ENCODE data around the gene USH1C.

Gene USH1C

DNA sequence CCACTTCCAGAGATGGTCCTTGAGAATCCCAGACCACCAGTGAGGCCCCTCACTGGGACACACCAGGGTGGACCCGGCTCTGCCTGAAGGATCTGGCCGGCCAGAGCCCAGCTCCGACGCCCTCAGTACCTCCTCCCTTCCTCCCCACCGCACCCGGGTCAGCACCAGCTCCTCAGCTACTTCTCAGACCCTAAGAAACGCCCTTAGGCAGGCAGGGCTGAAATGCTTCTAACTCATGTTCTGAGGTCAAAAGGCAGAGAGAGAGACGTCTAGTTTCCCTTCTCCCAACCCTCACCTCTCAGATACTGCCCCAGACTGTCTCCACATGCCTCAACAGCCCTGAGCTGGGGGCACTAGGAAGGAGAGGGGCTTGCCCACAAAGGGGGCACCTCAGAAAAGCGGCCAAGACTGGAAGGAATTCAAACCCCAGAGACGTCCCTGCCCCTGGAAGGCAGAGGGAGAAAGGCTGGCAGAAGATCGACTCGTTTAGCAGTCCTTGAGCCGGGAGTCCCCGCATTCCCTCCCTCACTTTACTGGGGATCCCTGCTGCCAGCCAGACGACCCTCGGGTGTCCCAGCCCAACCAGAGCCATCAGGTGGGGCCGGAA is 539 bp downstream of the USH1C start:
- no peak for DNase-seq

DNA sequence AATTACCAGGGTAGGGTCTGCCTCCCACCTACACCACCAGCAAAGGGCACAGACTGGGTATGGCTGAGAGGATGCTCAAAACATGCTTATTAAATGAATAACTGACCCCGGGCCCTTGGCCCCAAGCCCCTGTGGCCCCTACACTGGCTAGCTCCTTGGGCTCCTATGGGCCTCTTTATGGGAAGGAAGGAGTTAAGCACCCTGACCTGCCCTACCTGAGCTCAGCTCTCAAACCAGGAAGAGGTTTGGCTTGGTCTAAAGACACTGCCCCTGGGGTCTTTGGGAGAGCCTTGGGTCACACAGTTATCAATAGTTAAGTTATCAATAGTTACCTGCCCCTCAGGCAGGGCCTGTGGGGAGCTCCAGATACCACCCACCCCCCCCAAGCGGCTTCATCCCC is 1.2 kb downstream of the USH1C start:
- DNase-seq: no peak

DNA sequence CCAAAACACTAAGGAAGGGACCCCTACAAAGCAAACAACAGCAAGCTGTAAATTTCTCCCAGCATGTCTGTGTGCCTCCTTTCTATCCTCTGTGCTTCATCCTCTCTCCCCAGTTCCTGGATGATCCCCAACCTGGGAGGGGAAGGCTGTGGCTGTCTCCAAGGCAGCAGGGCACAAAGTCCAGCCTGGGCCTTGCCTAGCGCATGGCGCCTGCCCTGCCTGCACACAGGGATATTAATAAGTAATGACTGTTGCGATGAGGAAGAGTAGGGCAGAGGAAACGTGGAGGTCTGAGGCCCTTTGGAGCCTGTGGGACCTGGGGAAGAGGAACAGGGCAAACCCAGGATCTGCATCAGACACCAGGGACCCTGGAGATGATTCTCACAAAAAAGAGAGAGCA is 2.0 kb downstream of the USH1C start:
- DNase-seq: no peak

DNA sequence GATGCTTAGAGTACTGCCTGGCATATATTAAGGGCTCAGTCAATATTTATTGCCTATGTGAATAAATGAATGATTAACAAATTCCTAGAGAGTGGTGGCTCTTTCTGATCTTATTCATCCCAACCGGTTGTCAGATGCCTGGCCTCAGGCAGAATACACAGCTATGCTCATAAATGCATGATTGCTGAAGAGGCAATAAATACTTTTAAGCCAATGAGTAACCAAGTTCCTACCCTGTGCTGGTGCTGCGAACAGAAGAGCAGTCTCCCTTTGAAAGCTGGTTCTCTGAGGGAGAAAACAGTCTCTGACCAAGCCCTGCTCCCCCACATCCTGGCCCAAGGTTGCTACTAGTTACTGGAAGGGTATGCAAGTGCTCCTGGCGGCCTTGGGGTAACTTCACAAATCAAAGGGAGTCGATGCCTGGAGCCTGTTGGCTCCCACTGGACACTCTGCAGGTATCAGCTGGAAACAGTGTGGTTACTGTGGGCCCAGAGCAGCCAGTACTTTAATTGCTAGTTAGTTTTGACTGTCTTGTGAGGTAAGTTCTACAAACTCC is 2.8 kb downstream of the USH1C start:
- DNase-seq: no peak

DNA sequence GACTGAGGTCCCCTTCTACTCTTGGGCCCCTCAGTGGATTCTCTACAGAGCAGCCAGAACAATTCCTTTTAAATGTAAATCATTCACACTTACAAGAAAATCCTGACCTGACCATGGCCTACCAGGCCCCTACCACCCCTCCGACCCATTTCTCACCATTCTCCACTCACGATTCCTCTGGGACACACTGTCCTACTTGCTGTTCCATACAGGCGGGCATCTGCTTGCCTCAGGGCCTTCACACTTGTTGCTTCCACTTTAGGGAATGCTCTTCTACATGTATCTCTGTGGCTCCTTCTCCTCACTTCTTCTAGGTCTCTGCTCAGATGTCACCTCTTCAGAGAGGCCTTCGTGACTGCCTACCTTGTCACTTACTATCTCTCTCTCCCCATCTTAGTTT is 3.4 kb downstream of the USH1C start:
- DNase-seq: no peak

DNA sequence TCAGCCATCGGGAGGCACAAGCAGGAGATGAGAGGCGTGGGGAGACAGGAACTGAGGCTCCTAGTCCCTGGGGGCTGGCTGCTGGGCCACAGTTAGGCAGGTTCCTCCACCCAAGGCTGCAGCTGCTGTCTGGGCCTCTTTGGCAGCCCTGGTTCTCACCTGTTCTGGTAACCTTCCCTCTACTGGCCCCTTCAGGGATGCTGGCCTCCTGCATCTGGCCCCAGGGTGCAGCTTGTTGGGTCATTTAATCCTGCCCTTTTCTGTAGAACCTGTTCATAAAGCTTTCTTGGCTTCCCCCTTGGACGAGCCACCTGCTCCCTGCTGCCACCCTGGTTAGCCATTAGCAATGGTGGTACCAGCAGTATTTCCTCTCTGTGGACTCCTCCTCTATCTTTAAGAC is 5.5 kb downstream of the USH1C start:
- DNase-seq: no peak

DNA sequence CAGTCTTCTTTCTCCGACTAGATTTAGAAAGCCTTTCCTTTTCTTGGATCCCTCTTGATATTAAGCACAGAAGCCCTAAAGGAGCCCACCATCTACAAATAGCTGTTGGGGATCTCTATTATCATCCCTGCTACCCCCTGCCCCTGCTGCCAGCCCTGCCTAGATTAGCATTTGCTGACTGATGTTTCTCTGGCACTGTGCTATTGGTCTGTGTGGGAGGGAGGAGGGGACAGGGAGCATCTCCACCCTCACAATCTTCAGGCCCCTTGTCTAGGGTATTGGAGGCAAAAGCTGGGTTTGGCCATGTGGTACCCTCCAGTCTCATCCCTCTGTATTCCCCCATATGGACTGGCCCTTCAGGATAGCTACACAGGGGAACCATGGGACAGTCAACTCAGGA is 6.2 kb downstream of the USH1C start:
- DNase-seq: no peak

DNA sequence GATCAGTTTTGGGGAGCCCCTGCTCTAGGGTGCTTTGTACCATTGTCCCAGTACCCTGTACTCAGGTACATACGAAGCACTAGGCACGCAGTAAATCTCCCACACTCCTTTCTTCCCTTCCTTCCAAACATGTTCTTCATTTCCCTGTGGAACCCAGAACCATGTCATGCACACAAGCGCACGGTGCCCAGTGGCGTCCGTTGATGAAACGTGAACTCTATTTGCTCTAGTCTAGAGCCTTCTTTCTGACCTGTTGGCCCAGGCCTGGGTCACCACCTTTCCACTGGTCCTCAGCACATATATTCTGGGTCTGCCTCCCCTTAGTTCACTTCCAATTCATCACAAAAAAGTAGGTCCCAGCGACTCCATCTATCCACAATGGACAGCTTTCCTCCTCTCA is 7.0 kb downstream of the USH1C start:
- DNase-seq: no peak

DNA sequence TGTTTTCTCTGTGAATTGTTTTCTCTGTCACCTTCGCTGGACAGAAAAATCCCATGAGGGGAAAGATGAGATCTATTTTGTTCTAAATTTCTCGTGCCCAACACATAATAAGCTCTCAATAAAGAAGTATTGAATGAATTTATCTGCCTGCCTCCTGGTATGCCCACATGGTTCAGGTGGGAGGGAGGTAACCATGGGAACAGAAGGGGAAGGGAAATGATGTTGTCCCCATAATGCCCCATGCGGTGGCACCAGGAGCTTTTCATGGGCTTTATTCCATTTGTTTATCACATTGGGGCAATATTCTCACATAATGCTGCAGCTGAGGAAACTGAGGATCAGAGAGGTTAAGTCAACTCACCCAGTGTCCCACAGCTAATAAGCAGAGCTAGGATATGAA is 8.7 kb downstream of the USH1C start:
- no peak for DNase-seq

DNA sequence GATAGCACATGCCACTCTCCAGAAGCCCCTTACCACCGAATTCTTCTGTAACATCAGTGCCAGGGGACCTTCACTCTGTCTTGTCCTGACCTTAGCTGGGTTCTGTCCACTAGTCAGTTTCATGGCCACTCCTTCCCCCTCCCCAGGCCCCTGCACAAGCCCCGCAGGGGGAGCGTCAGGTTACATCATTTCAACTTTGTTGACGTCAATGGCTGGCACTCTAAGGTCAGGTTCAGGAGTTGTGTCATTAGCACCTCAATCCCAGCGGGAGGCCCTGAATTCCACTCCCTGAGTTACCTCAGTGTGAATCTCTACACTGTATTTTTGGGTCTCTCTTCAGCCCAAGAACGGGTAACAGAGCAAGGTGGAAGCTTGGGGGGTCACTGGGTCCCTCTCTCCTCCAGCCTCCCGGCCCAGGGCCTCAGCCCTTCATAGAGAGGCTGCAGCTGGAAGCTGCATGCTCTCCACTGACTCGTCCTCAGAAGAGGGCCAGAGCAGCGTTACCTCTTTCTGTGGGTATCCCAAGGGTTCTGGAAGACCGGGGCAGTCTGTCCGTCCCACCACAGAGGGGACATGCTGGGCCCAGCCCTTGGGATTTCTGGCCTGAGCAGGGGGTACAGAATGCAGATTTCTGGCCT is 10.3 kb downstream of the USH1C start:
- no peak for DNase-seq

DNA sequence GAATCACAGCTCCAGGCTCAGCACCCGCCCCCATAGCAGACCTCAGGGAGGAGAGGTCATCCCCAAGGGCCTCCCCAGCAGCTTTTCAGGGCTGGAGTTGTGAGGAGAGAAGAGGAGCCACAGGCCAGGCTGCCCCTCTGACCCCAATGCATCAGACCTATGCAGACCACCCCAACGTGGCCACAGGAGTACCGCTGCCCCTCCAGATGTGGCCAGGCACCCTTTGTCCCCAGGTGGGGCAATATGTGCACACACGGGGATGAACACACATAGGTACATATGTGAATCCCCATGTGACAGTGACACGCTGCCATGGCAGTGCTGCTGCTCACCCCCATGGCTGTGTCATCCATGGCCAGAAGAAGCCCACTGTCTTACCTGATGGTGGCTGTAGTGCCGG is 10.9 kb downstream of the USH1C start:
- DNase-seq: no peak

DNA sequence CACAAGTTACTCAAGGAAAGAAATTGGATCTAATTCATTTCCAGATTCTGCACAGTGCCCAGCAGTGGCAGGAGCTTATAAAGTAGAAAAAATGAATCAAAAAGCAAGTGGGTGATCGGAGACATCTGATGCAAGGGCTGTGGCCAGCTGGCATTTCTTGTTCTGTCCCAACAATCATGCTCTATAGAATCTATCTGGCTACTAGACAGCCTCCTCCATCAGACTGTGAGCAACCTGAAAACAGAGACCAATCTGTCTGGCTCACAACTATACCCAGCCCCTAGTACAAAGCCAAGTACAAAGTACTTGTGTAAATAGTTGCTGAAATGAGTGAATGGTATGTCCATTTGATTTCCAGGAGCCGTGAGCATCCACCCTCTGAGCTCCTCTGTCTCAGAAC is 11.4 kb downstream of the USH1C start:
- no peak for DNase-seq

DNA sequence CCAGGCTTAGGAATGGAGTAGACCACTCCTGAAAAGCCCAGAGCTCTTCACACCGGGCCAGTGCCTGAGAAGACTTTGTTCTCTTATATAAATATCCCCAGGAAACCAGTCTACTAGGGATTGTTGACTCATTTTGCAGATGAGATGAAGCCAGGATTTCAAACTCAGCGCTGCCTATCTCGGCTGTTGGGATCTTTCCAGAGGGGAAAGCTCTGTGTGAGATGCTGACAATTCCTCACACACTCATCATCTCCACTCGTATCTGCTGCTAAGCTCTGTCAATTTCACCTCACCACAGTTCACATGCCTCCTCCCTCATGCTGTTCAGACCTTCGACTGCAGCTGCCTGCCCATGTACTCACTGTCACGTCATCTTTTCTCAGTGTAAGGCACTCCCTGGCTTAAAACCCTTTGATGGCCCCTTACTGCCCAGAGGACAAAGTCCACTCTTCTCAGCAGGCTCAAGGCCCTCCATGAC is 12.5 kb downstream of the USH1C start:
- no peak for DNase-seq

DNA sequence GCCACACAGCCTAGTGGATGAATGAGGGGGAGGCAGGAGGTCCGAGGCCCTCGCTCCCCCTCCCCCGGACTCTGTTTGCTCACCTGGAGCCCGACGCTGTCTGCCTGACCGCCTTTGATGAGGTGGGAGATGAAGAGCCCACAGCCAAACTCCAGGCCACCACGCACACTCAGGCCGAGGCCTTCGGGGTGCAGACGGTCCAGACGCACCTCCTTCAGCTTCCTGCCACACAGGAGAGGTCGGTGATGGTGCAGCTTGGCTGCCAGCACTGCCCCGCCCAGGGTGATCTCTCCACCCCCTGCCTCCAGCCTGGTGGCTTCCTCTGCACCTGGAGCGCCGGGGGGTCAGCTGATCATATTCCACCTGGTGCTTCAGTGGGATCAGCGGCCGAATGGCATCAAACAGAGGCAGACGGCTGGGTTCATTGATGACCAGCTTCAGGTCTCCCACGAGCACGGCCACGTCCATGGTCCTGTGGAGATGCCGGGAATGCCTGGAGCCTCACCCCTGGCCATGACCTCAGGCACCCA is 13.1 kb downstream of the USH1C start:
- peak; percentile 22 for DNase-seq

DNA sequence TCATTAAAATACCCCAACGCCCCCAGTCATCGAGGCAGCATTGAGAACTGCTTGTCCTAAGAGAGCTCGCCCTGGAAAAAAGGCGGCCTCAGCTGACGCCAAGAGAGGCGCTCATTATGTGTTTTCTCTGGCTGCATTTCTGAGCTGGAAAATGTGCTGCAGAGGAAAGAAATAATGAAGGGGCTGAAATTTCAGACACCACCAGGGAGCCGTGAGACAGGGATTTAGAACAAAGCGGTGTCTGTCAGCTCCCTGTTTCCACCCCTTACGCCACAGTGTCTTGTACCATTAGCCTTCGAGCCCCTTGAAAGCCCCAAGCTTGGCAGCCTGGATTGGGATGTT is 14.4 kb downstream of the USH1C start:
- DNase-seq: no peak

DNA sequence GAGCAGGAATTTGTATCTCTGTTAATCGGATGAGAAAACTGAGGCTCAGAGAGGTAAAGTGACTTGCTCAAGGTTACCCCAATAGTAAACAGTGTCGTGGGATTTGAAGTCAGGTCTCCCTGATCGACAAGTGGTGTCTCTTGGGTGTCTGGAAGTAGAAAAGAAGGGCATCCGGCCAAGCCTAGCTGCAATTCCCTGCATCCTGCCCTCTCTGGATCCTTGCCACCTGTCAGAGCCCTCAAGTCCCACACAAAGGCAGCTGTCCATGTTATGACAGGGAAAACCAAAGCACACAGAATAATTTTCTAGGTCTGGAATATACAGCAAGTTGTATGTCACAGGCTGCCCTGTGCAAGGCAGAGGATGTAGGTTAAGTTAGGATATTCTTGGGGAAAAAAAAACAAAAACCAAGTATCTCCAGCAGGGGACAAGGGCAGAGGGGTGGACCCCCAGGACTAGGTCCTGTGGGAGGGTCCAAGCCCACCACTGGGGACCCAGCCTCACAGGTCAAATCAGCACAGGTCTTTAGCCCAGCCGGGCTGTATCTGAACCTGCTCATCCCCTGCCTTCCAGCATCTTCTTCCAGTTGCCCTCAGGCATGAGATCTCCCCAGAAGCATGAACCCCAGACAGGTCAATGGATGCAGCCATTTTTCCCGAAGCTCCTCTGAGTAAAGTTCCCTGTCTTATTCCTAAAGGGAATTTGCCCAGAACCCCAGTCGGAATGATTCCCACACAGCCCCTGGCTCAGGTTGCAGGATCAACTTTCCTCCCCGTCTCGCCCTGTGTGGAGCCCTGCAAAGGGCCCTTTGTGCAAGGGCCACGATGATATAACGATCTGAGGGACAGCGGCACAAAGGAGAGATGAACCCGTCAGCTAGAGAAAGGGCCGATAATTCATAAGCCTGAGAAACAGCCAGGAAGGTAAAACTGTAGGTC is 15.0 kb downstream of the USH1C start:
- DNase-seq: no peak

DNA sequence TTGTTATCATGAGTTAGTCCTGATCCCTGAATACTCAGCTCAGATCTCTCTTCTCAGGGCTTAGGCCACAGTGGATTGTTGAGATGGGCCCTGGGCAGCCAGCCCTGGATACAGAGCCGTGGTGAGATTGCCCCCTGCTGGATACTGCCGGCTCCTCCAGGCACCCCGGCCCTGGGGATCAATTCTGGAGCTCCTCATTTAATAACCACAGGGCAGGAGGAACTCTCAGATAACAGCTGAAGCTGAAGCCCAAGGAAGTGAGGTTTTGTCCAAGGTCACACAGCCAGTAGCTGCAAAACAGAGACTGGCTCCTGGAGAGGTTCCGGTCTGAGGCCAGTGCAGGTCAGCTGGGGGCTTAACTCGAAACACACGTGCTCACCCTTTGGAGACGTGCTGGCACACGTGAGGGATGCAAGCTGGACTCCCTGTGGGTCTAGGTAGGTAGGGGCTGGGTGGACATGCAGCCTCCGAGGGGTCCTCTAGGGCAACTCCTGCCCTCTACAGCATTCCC is 16.0 kb downstream of the USH1C start:
- DNase-seq: peak; percentile 36

DNA sequence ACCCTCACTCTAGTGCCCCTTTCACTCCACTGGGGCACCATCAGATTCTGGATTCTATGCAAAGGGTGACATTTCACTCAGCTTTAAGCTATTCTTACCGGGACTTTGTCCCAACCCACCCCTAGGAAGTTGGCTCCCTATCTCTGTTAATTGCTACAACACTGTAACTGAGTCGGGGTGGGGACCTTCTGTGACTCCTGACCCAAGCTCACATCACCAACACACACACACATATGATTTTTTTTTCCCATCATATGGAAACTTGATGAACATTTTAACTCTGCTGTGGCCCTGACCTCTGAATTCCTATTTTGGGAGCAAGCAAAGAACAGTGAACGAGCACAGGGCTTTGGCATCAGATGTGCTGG is 16.6 kb downstream of the USH1C start:
- DNase-seq: no peak

DNA sequence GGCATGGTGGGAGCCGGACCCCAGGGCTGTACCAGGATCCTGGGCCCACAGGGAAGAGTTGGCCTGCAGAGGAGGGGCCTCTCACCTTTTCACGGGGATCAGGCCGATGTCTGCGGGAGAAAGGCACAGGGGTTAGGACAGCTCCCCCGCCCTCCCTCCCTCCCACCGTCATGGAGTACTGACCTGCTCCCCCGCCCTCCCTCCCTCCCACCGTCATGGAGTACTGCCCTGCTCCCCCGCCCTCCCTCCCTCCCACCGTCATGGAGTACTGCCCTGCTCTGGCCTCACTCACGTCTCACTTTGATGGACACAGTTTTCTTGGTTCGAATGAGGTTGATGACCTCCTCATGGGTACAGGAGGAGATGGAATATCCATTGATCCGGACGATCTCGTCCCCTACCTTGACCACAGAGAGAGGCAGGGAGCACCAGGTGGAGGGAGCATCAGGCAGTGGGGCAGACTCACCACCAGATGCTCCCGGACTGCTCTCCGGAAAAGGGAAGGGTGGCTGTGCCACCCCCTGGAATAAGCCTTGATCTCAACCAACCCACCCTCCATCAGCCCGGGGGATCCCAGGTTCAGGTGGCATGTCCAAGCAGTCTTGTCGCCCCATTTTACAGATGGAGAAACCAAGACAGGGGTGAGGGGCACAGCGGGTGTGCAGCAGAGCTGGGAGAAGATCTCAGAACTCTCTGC is 17.1 kb downstream of the USH1C start:
- DNase-seq: no peak

DNA sequence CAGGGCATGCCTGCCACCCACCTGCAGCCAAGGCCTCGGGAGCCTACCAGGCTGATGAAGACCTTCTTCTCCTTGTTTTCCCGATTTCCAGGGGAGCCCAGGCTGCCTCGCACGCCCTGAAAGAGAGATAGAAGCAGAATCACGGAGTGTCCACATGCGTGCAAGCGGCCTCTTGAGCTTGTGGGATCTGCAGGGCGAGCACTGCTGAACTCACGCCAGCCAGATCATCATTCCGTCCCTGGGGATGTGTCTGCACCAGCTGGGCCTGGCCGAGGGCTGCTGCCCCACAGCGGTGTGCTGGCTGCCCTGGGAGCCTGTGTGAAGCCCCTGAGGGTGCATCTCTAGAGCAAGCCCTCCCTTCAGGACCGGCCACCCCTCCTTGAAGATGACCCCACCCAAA is 17.9 kb downstream of the USH1C start:
- DNase-seq: no peak

DNA sequence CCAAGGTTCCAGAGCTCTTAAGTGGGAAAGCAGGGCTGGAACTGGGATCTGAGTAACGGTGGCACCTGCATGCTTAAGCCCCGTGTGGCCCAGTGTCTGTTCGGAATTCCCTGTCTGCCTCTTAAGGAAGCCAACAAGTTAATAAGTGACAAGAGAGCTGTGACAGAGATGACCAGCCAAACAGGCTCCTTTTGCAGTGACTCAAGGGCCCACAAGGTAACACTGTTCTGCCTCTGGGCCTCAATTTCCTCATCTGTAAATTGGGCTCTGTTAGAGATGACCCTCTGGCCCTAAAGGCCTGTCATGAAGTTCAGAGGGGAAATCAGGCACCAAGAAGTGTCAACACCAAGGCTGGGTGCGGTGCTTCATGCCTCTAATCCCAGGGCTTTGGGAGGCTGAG is 18.6 kb downstream of the USH1C start:
- no peak for DNase-seq

DNA sequence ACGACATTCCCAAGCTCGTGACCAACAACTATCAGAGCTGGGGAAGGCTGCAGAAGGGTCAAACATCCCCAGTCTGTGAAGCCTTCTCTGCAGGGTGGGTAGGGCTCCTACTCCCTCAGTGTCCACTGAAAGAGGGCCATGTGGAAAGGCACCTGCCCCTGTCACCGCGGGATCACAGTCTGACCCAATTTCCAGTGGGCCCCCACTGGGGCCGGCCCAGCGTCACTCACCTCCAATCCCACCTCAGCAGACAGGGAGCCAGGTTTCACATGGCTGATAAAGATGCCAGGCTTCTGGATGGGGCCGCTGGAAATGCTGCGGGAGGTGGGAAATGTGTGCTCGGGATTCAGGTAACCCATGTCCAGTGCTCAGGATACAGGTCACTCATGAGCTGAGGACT is 20.0 kb downstream of the USH1C start:
- DNase-seq: no peak

DNA sequence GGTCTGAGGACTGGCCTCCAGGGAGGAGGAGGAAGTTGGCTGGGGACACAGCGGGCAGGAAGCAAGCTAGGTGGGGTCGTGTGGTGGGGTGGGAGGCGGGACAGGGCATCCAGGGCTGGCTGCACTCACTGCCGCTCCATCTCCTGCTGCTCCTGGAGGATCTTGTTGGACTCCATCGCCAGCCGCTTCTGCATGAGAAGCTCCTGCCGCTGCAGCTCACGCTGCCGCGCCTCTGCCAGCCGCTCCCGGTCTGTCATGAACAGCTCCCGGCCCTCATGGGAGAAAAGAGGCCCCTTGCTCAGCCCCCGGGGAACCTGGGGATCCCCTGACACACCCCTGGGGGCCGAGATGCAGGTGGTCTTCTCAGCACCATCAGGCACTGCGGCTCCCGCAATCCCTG is 21.6 kb downstream of the USH1C start:
- DNase-seq: no peak

All from NCI-H345 (cell line).